ENCODE measurements around the gene ADAMTS19.

ADAMTS19 gene

GRCh38 chr5:129768735-129769134 lies 308.6 kb downstream of the ADAMTS19 start:
- H3K36me3 ChIP-seq (ENCODE audit: control insufficient read depth, insufficient read depth, low read length) = no peaks in the 10 kb centered on the region
- no peak for DNase-seq (ENCODE audit: extremely low read depth, insufficient read length)
- H3K4me3 ChIP-seq (replicated peaks; ENCODE audit: low read depth, low read length) = no peak overlapping the region
- no peak for TF ChIP-seq CTCF (IDR thresholded peaks at IDR 0.05; ENCODE audit: insufficient read depth, low read length, poor library complexity, severe bottlenecking)
- H3K27me3 ChIP-seq (replicated peaks; ENCODE audit: control insufficient read depth, insufficient read depth, low read length) = no peaks in the 10 kb centered on the region

GRCh38 chr5:129770024-129770820 lies 310.1 kb downstream of the ADAMTS19 start:
- H3K27me3 ChIP-seq (replicated peaks; ENCODE audit: control insufficient read depth, insufficient read depth, low read length) = no peaks in the 10 kb centered on the region
- H3K36me3 ChIP-seq (ENCODE audit: control insufficient read depth, insufficient read depth, low read length) = no peaks in the 10 kb centered on the region
- no peak overlapping the region for H3K4me3 ChIP-seq (replicated peaks; ENCODE audit: low read depth, low read length)
- no peak for TF ChIP-seq CTCF (IDR thresholded peaks at IDR 0.05; ENCODE audit: insufficient read depth, low read length, poor library complexity, severe bottlenecking)
- DNase-seq (ENCODE audit: extremely low read depth, insufficient read length) = no peak

DNA sequence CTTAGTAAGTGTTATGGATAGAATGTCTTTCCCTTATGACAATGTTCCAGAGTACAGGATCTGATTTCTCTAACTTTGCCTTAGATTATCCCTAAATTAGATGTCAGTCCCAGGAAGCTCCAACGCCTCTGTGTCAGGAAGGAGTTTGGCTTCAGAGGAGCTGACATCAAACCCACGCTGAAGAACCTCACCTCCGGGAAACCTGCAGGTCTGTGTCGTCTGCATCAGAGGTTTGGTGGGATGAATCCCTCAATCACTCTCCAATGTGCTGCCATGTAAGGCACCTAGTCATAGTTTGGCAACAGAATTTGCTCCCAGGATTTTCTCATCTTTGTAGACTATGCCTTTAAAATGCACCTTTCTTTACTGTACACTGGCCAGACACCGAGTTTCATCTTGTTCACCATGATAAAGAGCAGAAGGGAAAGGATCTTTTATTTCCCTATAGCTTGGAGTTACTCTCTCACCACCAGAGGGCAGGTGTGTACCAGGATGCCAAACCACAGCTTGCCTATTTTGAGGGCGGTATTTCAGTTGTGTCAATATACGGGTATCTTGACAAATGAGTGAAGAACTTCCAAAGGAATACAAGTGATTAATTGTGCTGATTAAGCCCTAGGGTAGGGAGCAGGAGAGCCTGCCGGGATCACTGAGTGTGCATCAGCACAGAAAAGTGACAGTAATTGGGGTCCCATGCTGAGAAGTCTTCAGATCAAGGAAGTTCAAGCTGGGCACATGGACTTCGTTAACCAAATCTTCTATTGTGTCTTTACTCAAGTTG lies 311.1 kb downstream of the ADAMTS19 start:
- Histone ChIP-seq H3K36me3 (ENCODE audit: control insufficient read depth, insufficient read depth, low read length) (no peaks in the 10 kb centered on the region), H3K4me3 (replicated peaks; ENCODE audit: low read depth, low read length) (no peak overlapping the region), H3K27me3 (replicated peaks; ENCODE audit: control insufficient read depth, insufficient read depth, low read length) (no peaks in the 10 kb centered on the region)
- peak; percentile 77 for TF ChIP-seq CTCF (IDR thresholded peaks at IDR 0.05; ENCODE audit: insufficient read depth, low read length, poor library complexity, severe bottlenecking)
- DNase-seq (ENCODE audit: extremely low read depth, insufficient read length) = no peak

DNA sequence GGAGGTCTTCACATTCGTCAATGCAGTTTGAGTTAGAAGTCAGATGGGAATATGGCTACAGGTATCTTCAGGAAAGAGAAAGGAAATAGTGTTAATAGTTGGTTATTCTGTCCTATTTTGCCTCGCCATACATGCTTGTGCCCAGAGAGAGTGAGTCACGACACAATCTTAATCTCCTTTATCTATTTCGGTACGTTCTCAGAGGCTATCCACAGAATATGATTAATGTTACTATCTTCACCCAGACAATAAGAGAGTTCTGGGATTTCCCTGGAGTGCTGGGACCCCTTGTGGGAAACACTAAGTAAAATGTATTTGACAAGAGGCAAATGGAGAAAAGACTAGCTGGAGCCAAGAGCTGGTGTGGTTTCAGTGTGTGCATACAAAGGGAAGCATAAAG lies 313.3 kb downstream of the ADAMTS19 start:
- Histone ChIP-seq H3K4me3 (replicated peaks; ENCODE audit: low read depth, low read length) (no peak overlapping the region), H3K27me3 (replicated peaks; ENCODE audit: control insufficient read depth, insufficient read depth, low read length) (no peaks in the 10 kb centered on the region), H3K36me3 (ENCODE audit: control insufficient read depth, insufficient read depth, low read length) (no peaks in the 10 kb centered on the region)
- no peak for DNase-seq (ENCODE audit: extremely low read depth, insufficient read length)
- no peak for TF ChIP-seq CTCF (IDR thresholded peaks at IDR 0.05; ENCODE audit: insufficient read depth, low read length, poor library complexity, severe bottlenecking)

GRCh38 chr5:129781594-129781993 lies 321.5 kb downstream of the ADAMTS19 start:
- no peak overlapping the region for H3K4me3 ChIP-seq (replicated peaks; ENCODE audit: low read depth, low read length)
- no peaks in the 10 kb centered on the region for H3K27me3 ChIP-seq (replicated peaks; ENCODE audit: control insufficient read depth, insufficient read depth, low read length)
- DNase-seq (ENCODE audit: extremely low read depth, insufficient read length) = no peak
- H3K36me3 ChIP-seq (ENCODE audit: control insufficient read depth, insufficient read depth, low read length) = no peaks in the 10 kb centered on the region
- no peak for TF ChIP-seq CTCF (IDR thresholded peaks at IDR 0.05; ENCODE audit: insufficient read depth, low read length, poor library complexity, severe bottlenecking)
